B cell (primary cell): ENCODE measurements around the gene PGBD5.

Experiments used
- EZH2 ChIP-seq: IDR thresholded peaks from 2 replicates; pipeline ENCODE4 v1.6.1; 2012; ENCODE audit warnings: borderline replicate concordance, low read depth, mild to moderate bottlenecking, moderate library complexity, low read length; ENCODE audit not compliant: insufficient read depth, poor library complexity, severe bottlenecking
- TF ChIP-seq, protein P1 (sequence below): fragments of 200-600 bp; IDR thresholded peaks from one replicate; pipeline ENCODE4 v1.8.0; 2022; ENCODE audit warnings: antibody characterized with exemption, mild to moderate bottlenecking

DNA sequence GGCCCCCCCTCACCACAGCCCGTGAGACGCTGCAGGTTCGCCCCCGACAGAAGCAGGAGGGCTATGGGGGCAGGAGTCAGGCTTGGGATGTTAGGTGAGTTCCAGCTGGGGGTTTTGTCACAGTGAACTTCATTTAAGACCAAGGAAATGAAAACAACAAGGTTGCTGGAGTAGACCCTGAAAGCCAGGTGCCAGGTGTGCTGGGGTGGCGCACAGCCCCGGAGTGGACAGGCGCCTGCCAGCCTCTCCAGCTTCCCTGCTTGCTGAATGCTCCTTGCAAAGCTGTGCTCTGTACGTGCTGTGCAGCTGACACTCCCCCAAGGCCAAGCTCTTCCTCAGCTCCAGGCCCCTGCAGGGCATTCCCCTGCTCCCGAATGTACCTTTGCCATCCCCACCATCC is 102.4 kb downstream of the PGBD5 start:
- TF ChIP-seq, protein P1, sequence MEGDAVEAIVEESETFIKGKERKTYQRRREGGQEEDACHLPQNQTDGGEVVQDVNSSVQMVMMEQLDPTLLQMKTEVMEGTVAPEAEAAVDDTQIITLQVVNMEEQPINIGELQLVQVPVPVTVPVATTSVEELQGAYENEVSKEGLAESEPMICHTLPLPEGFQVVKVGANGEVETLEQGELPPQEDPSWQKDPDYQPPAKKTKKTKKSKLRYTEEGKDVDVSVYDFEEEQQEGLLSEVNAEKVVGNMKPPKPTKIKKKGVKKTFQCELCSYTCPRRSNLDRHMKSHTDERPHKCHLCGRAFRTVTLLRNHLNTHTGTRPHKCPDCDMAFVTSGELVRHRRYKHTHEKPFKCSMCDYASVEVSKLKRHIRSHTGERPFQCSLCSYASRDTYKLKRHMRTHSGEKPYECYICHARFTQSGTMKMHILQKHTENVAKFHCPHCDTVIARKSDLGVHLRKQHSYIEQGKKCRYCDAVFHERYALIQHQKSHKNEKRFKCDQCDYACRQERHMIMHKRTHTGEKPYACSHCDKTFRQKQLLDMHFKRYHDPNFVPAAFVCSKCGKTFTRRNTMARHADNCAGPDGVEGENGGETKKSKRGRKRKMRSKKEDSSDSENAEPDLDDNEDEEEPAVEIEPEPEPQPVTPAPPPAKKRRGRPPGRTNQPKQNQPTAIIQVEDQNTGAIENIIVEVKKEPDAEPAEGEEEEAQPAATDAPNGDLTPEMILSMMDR: no peak
- TF ChIP-seq EZH2: no peak
